Loucy (cell line): ENCODE measurements around the gene CDKN1A.

Source experiments
- H2AFZ ChIP-seq: fragments of 200-600 bp; sonication (generic); 2 replicates; pipeline ENCODE4 v1.6.0; 2016; ENCODE audit warnings: antibody characterized with exemption, mild to moderate bottlenecking, low read length, moderate library complexity
- H3F3A ChIP-seq: fragments of 200-600 bp; 2 replicates; pipeline ENCODE4 v1.6.0; 2016; ENCODE audit warnings: antibody characterized with exemption, low read depth, mild to moderate bottlenecking
- H3K27me3 ChIP-seq: fragments of 200-600 bp; sonication (generic); 2 replicates; pipeline ENCODE4 v1.6.1; 2014; ENCODE audit warnings: low read length, mild to moderate bottlenecking; ENCODE audit not compliant: insufficient read depth, poor library complexity, severe bottlenecking
- H3K36me3 ChIP-seq: fragments of 200-600 bp; sonication (generic); 2 replicates; pipeline ENCODE4 v1.6.1; 2016; ENCODE audit warnings: low read length; ENCODE audit not compliant: insufficient read depth
- H3K4me1 ChIP-seq: fragments of 200-600 bp; sonication (generic); 2 replicates; pipeline ENCODE4 v1.5.1; 2014; ENCODE audit warnings: low read length, mild to moderate bottlenecking; ENCODE audit not compliant: insufficient read depth, poor library complexity, severe bottlenecking
- H3K4me2 ChIP-seq: fragments of 200-600 bp; sonication (generic); 2 replicates; pipeline ENCODE4 v1.6.0; 2014; ENCODE audit warnings: antibody characterized with exemption, low read length, low read depth, mild to moderate bottlenecking; ENCODE audit not compliant: poor library complexity, severe bottlenecking
- H3K4me3 ChIP-seq: fragments of 200-600 bp; sonication (generic); 2 replicates; pipeline ENCODE4 v1.5.1; 2014; ENCODE audit warnings: low read length, mild to moderate bottlenecking, mixed read lengths; ENCODE audit not compliant: poor library complexity, severe bottlenecking
- H3K79me2 ChIP-seq: fragments of 200-600 bp; sonication (generic); 2 replicates; pipeline ENCODE4 v1.6.1; 2014; ENCODE audit warnings: low read length; ENCODE audit not compliant: insufficient read depth
- H3K9ac ChIP-seq: fragments of 200-600 bp; sonication (generic); 2 replicates; pipeline ENCODE4 v1.6.0; 2014; ENCODE audit warnings: mild to moderate bottlenecking, low read depth, low read length, moderate library complexity; ENCODE audit not compliant: poor library complexity, severe bottlenecking
- H3K9me2 ChIP-seq: fragments of 200-600 bp; sonication (generic); replicated peaks from 2 replicates; pipeline ENCODE4 v1.6.1; 2016; ENCODE audit warnings: low read depth, low read length, mixed read lengths
- H3K9me3 ChIP-seq: fragments of 200-600 bp; sonication (generic); 2 replicates; pipeline ENCODE4 v1.6.1; 2014; ENCODE audit warnings: mild to moderate bottlenecking, antibody characterized with exemption, low read length, low read depth; ENCODE audit not compliant: insufficient read depth
- H4K20me1 ChIP-seq: fragments of 200-600 bp; sonication (generic); 2 replicates; pipeline ENCODE4 v1.6.0; 2014; ENCODE audit warnings: antibody characterized with exemption, low read length, mild to moderate bottlenecking; ENCODE audit not compliant: insufficient read depth, poor library complexity, severe bottlenecking
- CTCF ChIP-seq: fragments of 200-600 bp; sonication (generic); conservative IDR thresholded peaks from 2 replicates; pipeline ENCODE4 v1.5.1; 2014; ENCODE audit warnings: mild to moderate bottlenecking, antibody characterized with exemption, low read length
- EZH2phosphoT487 ChIP-seq: fragments of 200-600 bp; IDR thresholded peaks from 2 replicates; pipeline ENCODE4 v1.6.1; 2018; ENCODE audit warnings: antibody characterized with exemption, mild to moderate bottlenecking, moderate library complexity, borderline replicate concordance

Gene CDKN1A

GRCh38 chr6:36692220-36692619 lies 13.7 kb downstream of the CDKN1A start:
- no peaks in the 10 kb centered on the region for H3K79me2 ChIP-seq
- TF ChIP-seq CTCF (no peak), EZH2phosphoT487 (no peak)
- H3K4me3 ChIP-seq = no peak overlapping the region
- H4K20me1 ChIP-seq = no peaks in the 10 kb centered on the region
- H3K4me2 ChIP-seq = peak overlapping the region; percentile 51
- no peaks in the 10 kb centered on the region for H3K9me2 ChIP-seq
- H3K9me3 ChIP-seq = no peaks in the 10 kb centered on the region
- H3K4me1 ChIP-seq = peaks cover 26% of the 10 kb centered on the region
- no peaks in the 10 kb centered on the region for H3K27me3 ChIP-seq
- H3K36me3 ChIP-seq = no peaks in the 10 kb centered on the region
- peak overlapping the region; percentile 20 for H3K9ac ChIP-seq
- H3F3A ChIP-seq = 0 out of 2 replicates have a peak, but pooled peaks cover 3% of the 10 kb centered on the region
- peak overlapping the region; percentile 86 for H2AFZ ChIP-seq

GRCh38 chr6:36692861-36693702 lies 14.6 kb downstream of the CDKN1A start:
- Histone ChIP-seq H3F3A (0 out of 2 replicates have a peak, but pooled peaks cover 3% of the 10 kb centered on the region), H3K9me2 (no peaks in the 10 kb centered on the region), H3K9me3 (no peaks in the 10 kb centered on the region), H3K27me3 (no peaks in the 10 kb centered on the region), H2AFZ (peak overlapping the region; percentile 86; the same call in 1 of the 2 replicates), H3K4me3 (no peak overlapping the region), H3K4me1 (peaks cover 32% of the 10 kb centered on the region), H3K79me2 (peaks cover 4% of the 10 kb centered on the region), H3K9ac (peak overlapping the region; percentile 20), H4K20me1 (no peaks in the 10 kb centered on the region), H3K4me2 (peak overlapping the region; percentile 51), H3K36me3 (no peaks in the 10 kb centered on the region)
- TF ChIP-seq CTCF (no peak), EZH2phosphoT487 (no peak)

GRCh38 chr6:36694616-36695015 lies 16.1 kb downstream of the CDKN1A start:
- peaks cover 42% of the 10 kb centered on the region for H3K4me1 ChIP-seq
- no peaks in the 10 kb centered on the region for H3K36me3 ChIP-seq
- H3K27me3 ChIP-seq = no peaks in the 10 kb centered on the region
- H3K4me3 ChIP-seq = no peak overlapping the region
- H3F3A ChIP-seq = 0 out of 2 replicates have a peak, but pooled peaks cover 3% of the 10 kb centered on the region
- peaks cover 13% of the 10 kb centered on the region for H4K20me1 ChIP-seq
- peaks cover 20% of the 10 kb centered on the region for H3K79me2 ChIP-seq
- H2AFZ ChIP-seq = no peak overlapping the region
- H3K9ac ChIP-seq = no peak overlapping the region
- no peak overlapping the region for H3K4me2 ChIP-seq
- no peaks in the 10 kb centered on the region for H3K9me2 ChIP-seq
- TF ChIP-seq EZH2phosphoT487 (no peak), CTCF (no peak)
- no peaks in the 10 kb centered on the region for H3K9me3 ChIP-seq
